ENCODE results near the gene SPRN.
"Not testable (repeated sequence)": the region's sequence is repeated elsewhere in the genome, so short reads cannot be mapped to it uniquely, and the experiment has no call there.

Gene SPRN

GRCh38 chr10:133386951-133387350, 37.5 kb downstream of the SPRN start:
- DNase-seq (ENCODE audit: low spot score): not testable (repeated sequence)

GRCh38 chr10:133385214-133385613, 39.2 kb downstream of the SPRN start:
- no peak for DNase-seq (ENCODE audit: low spot score)

GRCh38 chr10:133384071-133384470, 40.4 kb downstream of the SPRN start:
- no peak for DNase-seq (ENCODE audit: low spot score)

GRCh38 chr10:133383551-133383950, 40.9 kb downstream of the SPRN start:
- no peak for DNase-seq (ENCODE audit: low spot score)

GRCh38 chr10:133381036-133381435, 43.4 kb downstream of the SPRN start:
- DNase-seq (ENCODE audit: low spot score): no peak

- DNase-seq (ENCODE audit: low spot score): no peak
These were observed 44.4 kb downstream of the SPRN start for GRCh38 chr10:133379801-133380666.

- peak; percentile 65 for DNase-seq (ENCODE audit: low spot score)
These were observed 45.1 kb downstream of the SPRN start, which contains the start of gene PAOX for GRCh38 chr10:133379152-133379800. TSS of gene PAOX (plus strand) at chr10:133379262. CDS start at chr10:133379317, 55 bp downstream.

GRCh38 chr10:133378251-133379096, 46.0 kb downstream of the SPRN start:
- peak; percentile 48 for DNase-seq (ENCODE audit: low spot score)

- DNase-seq (ENCODE audit: low spot score): no peak
These were observed 46.6 kb downstream of the SPRN start for GRCh38 chr10:133377818-133378250.

GRCh38 chr10:133377025-133377817, 47.2 kb downstream of the SPRN start:
- no peak for DNase-seq (ENCODE audit: low spot score)

GRCh38 chr10:133376183-133376582, 48.2 kb downstream of the SPRN start:
- DNase-seq (ENCODE audit: low spot score): not testable (repeated sequence)

GRCh38 chr10:133375357-133376115, 48.9 kb downstream of the SPRN start:
- no peak for DNase-seq (ENCODE audit: low spot score)

- DNase-seq (ENCODE audit: low spot score): peak; percentile 93
These were observed 51.0 kb downstream of the SPRN start, which contains the start of gene ECHS1 for GRCh38 chr10:133373174-133374090. TSS of gene ECHS1 (minus strand) at chr10:133373354. CDS start at chr10:133373333, 21 bp downstream.

GRCh38 chr10:133372507-133372906, 51.9 kb downstream of the SPRN start:
- DNase-seq (ENCODE audit: low spot score): no peak

Measured in CD4-positive, alpha-beta T cell treated with Interleukin-15 for 4 hours (primary cell).